Inferior parietal cortex (tissue), 1 donor: Measurements from ENCODE around the gene CHRND.

Source experiments
- DNase-seq: peaks from one replicate; pipeline ENCODE4 v3.0.0-alpha.2; 2016; ENCODE audit errors: extremely low spot score

Gene CHRND

DNA sequence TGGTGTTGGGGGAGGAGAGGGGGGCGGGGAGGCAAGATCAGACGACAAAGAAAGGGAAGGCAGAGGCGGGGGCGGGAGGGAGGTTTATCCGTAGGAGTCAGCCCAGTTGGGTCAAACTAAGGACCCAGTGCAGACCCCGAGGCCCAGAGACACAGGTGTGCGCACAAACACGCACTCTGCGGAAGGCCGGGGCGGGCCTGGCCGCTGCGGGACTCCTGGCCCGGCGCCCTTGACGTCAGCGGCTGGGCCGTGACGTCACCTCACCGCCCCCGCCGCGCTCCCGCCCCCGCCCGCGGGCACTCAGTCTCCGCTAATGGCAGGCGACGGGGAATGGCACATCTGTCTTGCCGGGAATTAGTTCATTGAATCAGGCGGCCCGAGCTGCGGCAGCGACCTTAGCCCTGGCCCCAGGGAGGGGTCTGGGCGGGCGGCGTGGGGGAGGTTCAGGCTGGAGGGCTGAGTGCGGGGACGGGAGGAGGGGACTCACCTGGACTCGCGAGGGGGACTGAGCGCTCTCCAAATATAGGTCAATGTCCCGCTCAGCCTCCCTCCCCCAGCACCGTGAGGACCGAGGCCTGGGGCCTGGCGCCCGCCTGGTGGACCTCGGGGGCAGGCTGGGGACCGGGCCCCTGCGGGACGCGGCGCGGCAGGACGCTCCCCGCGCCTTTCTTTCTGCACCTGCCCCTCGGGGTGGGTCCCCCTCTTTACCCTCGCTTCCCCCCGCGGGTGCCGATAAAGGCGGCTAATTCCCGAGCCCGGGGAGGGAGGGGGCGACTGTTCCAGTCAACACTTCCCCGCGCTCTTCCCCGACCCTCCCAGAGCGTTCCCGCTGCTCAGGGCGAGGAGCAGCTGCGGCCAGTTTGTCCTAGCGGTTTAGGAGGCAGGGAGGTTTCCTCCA, 22.8 kb upstream of the CHRND start:
- no peak for DNase-seq

GRCh38 chr2:232503809-232504323, 22.1 kb upstream of the CHRND start:
- no peak for DNase-seq

DNA sequence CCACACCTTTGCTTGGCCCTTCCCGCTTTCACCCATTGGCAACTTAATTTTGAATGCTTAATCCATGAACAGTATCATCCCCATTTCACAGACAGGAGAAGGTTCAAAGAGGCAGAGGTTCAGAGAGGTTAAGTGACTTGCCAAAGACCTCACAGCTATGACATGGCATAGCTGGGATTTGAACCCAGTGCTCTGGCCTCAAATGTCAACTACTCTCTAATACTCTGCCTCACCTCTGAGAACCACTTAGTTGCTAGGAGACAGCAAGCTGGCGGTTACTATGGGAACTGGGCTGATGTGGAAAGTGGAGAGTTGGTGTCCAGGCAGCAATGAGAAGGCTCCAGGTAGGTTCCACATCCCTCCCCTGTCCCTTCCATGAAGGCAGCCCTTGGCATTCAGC, 21.5 kb upstream of the CHRND start:
- no peak for DNase-seq

GRCh38 chr2:232505856-232506255, 20.1 kb upstream of the CHRND start:
- DNase-seq, result no peak

GRCh38 chr2:232506709-232507108, 19.3 kb upstream of the CHRND start:
- DNase-seq, result no peak

DNA sequence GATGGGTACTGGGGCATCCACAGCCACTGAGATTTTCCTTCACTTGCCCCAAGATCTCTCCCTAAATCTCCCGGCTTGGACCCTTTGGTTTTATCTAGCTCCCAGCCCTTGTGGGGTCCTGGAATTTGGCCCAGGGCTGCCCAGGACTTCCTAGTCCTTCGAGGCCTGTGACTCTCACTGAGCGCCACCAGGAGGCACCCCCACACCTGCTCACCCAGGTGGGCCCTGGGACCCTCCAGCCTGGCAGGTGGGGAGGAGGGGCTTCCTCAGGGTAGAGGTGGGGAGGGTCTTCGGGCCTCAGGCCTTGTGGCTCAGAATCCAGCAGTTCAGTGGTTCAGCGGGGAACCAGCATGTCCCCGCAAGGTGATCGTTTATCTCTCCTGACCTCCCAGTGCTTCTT, 17.7 kb upstream of the CHRND start:
- DNase-seq, result no peak

DNA sequence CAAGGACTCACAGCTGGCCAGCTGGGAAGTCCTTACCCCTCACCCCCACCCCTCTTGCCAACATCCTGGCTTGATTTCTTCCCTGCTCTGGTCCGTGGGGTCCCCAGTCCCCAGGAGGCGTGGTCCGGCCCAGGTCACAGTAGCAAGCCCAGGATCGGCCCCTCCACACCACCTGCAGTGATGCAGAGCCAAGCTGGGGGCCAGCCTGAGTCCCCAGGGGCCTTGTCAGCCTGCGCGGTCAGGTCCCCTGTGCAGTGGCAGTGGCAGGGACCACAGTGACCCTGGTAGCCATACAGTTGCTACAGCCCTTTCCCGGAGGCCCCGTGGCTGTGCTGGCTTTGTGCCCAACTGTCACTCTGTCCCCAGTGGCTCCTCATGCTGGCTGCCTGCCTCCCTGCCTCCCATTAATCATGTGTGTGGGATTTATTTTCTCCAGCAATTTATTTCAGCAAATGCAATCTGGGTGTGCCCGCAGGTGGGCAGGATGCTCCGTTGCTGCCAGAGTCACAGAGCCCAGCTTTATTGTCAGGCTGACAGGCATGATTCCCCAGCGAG, 14.5 kb upstream of the CHRND start:
- DNase-seq, result no peak

GRCh38 chr2:232512602-232513001, 13.4 kb upstream of the CHRND start:
- DNase-seq, result no peak

DNA sequence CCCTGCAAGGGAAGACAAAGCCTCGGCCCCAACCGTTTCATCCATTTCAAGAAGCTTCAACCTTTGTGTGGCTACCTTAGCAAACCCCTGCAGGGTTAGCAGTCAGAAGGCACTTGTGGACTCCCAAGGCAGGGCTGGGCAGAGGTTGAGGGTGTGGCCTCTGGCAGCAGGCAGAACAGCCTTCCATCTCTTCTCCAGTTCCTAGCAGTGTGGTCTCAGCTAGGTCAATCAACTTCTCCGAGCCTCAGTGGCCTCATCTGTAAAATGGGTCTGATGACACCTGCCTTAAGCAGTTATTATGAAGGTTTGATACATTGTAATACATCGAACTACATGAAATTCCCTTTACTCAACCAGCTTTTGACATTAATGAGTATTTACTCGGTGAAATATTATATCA, 12.6 kb upstream of the CHRND start:
- DNase-seq, result no peak

- DNase-seq, result no peak
These were observed 10.3 kb upstream of the CHRND start for GRCh38 chr2:232515639-232516038.

DNA sequence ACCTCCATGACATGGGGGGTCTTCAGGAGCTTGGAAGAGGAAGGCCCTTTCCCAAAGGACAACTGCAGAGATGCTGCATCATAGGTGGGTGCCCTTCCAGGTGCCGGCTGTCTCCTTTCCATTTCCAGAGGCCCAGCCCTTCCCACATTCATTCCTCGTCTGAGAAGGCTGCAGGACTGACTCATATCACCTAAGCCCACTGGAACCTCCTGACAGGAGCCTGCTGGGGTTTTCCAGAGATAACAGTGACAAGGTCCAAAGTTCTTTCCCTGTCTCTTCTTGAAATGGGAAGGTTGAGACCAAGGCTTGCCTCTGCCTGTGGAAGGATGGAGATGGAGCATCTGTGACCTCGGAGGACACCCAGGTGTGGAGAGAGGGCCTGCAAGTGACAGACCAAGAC, 9.4 kb upstream of the CHRND start:
- no peak for DNase-seq

GRCh38 chr2:232518844-232519243, 7.1 kb upstream of the CHRND start:
- no peak for DNase-seq

- no peak for DNase-seq
These were observed 6.2 kb upstream of the CHRND start, which contains the start of gene PRSS56 for GRCh38 chr2:232519581-232520438. Gene PRSS56 (plus strand): TSS chr2:232520388. CDS start chr2:232520599, 211 bp downstream.

DNA sequence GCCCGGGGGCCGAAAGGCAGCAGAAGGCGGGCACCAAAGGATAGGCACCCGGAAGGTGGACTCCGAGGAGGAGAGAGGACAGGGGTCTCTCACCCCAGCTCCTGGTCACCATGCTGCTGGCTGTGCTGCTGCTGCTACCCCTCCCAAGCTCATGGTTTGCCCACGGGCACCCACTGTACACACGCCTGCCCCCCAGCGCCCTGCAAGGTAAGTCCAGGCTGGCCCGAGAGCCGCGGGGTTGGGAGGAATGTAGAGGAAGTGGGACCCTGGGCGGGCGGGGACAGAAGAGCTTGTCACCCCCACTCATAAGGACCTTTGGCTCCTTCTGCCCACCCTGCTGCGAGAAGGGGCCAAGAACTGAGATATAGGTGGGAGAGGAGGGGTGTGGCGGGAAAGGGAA, 5.5 kb upstream of the CHRND start:
- no peak for DNase-seq

DNA sequence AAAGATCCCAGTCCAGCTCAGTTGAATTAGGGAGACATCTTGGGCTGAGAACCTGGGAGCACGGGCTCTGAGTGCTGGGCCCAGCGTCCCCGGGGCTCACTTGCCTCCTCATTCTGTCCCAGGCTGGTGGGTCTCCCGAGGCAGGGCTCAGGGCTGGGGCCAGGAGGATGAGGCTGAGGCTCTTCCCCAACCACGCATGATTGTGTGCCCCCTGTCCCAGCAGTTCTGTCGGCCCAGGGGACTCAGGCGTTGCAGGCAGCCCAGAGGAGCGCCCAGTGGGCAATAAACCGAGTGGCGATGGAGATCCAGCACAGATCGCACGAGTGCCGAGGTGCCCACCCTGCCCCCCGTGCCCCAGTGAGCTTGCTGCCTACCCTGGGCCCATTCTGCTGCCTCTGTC, 4.9 kb upstream of the CHRND start:
- no peak for DNase-seq

- peak; percentile 52 for DNase-seq
These were observed 3.9 kb upstream of the CHRND start for GRCh38 chr2:232521959-232522622.

DNA sequence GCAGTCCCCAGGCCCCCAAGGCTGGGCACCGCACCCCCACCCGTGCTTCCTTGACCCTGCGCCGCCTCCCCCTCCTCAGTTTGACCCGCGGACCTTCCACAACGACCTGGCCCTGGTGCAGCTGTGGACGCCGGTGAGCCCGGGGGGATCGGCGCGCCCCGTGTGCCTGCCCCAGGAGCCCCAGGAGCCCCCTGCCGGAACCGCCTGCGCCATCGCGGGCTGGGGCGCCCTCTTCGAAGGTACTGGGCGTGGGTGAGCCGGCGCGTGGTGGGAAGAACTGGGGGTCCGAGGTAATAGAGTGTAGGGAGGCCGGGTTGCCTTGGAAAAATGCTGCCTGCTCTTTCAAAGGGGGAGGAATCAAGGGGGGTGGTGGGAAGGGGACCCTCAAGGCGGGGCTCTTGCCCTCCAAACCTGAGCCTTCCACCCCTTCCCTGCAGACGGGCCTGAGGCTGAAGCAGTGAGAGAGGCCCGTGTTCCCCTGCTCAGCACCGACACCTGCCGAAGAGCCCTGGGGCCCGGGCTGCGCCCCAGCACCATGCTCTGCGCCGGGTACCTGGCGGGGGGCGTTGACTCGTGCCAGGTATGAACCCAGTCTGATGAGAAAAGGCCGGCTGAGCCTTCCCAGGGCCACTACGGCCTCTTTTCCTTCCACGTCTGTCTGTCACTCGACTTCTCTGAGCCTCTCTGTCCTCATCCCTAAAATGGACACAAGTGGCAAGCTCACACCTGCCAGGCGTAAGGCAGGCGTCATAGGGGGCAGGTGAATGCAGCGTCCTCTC, 3.1 kb upstream of the CHRND start:
- DNase-seq, result no peak

GRCh38 chr2:232523402-232523681, 2.6 kb upstream of the CHRND start:
- no peak for DNase-seq

GRCh38 chr2:232523682-232524597, 2.0 kb upstream of the CHRND start:
- DNase-seq, result no peak

- DNase-seq, result no peak
These were observed 1.2 kb upstream of the CHRND start for GRCh38 chr2:232524771-232525170.
